HEK293 (cell line): ENCODE data around the gene H2AZ2.
A peak's percentile ranks its signal among the peaks of the same experiment; 100 is the strongest.

Experiments
- CTCF ChIA-PET: fragments of 350-600 bp; formaldehyde crosslinking; extraction: SDS; loops from one replicate; lab custom pipeline; 2021; ENCODE audit warnings: antibody characterized with exemption; lab: Yijun Ruan, JAX
- POLR2A ChIA-PET: fragments of 300-600 bp; formaldehyde crosslinking; extraction: SDS; loops from one replicate; lab custom pipeline; 2020; ENCODE audit warnings: antibody characterized with exemption, inconsistent platforms; lab: Yijun Ruan, JAX
- H3K27ac ChIP-seq: fragments of 200-500 bp; sonication (Bioruptor generic); 2 replicates; pipeline ENCODE4 v1.5.1; 2014; ENCODE audit warnings: low read depth, low read length, control low read depth, inconsistent platforms; ENCODE audit errors: extremely low read depth
- H3K36me3 ChIP-seq, 2 experiments: fragments of 200-500 bp in 1 of 2; sonication (Bioruptor generic) in 1 of 2; 1 replicate in 1 of 2; 2 replicates in 1 of 2; pipeline ENCODE4 v1.5.1; 2014 to 2017; ENCODE audit warnings: inconsistent platforms in 2 of 2, low read length in 2 of 2; ENCODE audit not compliant: control insufficient read depth in 2 of 2, insufficient read depth in 1 of 2
- H3K4me1 ChIP-seq: fragments of 200-500 bp; sonication (Bioruptor generic); 2 replicates; pipeline ENCODE4 v1.5.1; 2014; ENCODE audit warnings: mild to moderate bottlenecking, low read length, inconsistent platforms; ENCODE audit not compliant: control insufficient read depth, insufficient read depth
- H3K4me3 ChIP-seq: 2 replicates; pipeline ENCODE4 v1.5.1; 2011; ENCODE audit warnings: low read depth, mild to moderate bottlenecking, control low read depth, low read length, moderate library complexity
- H3K9me3 ChIP-seq: fragments of 200-500 bp; sonication (Bioruptor generic); 2 replicates; pipeline ENCODE4 v1.5.1; 2014; ENCODE audit warnings: low read depth, low read length, inconsistent platforms; ENCODE audit not compliant: control insufficient read depth, insufficient read depth
- BCL11B ChIP-seq: fragments of 450-650 bp; formaldehyde crosslinking; IDR thresholded peaks from 2 replicates; pipeline ENCODE4 v1.5.1; 2016; ENCODE audit warnings: low read depth, missing biosample characterization, missing genetic modification characterization
- FEZF1 ChIP-seq: fragments of 450-650 bp; formaldehyde crosslinking; IDR thresholded peaks from 2 replicates; pipeline ENCODE4 v1.5.1; 2016; ENCODE audit warnings: missing biosample characterization, missing genetic modification characterization
- PRDM1 ChIP-seq: fragments of 450-650 bp; formaldehyde crosslinking; IDR thresholded peaks from 2 replicates; pipeline ENCODE4; 2016; ENCODE audit warnings: missing biosample characterization, missing genetic modification characterization
- SCRT2 ChIP-seq: fragments of 450-650 bp; formaldehyde crosslinking; IDR thresholded peaks from 2 replicates; pipeline ENCODE4 v1.5.1; 2016; ENCODE audit warnings: missing biosample characterization, missing genetic modification characterization
- YY1 ChIP-seq: fragments of 450-650 bp; formaldehyde crosslinking; IDR thresholded peaks from 2 replicates; pipeline ENCODE4 v1.5.1; 2018; ENCODE audit warnings: missing biosample characterization, missing genetic modification characterization
- ZBTB17 ChIP-seq: fragments of 450-650 bp; formaldehyde crosslinking; IDR thresholded peaks from 2 replicates; pipeline ENCODE4 v1.5.1; 2016; ENCODE audit warnings: missing biosample characterization, missing genetic modification characterization
- ZBTB20 ChIP-seq: fragments of 450-650 bp; formaldehyde crosslinking; IDR thresholded peaks from 2 replicates; pipeline ENCODE4 v1.5.1; 2016; ENCODE audit warnings: missing biosample characterization, missing genetic modification characterization
- ZBTB21 ChIP-seq: fragments of 450-650 bp; formaldehyde crosslinking; IDR thresholded peaks from 2 replicates; pipeline ENCODE4 v1.5.1; 2017; ENCODE audit warnings: missing biosample characterization, missing genetic modification characterization
- ZBTB26 ChIP-seq: fragments of 450-650 bp; formaldehyde crosslinking; optimal IDR thresholded peaks from 2 replicates; pipeline ENCODE3; 2016; ENCODE audit warnings: missing biosample characterization, mild to moderate bottlenecking, missing genetic modification characterization
- ZBTB44 ChIP-seq: fragments of 450-650 bp; IDR thresholded peaks from 2 replicates; pipeline ENCODE4 v1.5.1; 2018; ENCODE audit warnings: missing biosample characterization, mild to moderate bottlenecking, missing genetic modification characterization
- ZBTB49 ChIP-seq: fragments of 450-650 bp; formaldehyde crosslinking; IDR thresholded peaks from 2 replicates; pipeline ENCODE4 v1.5.1; 2016; ENCODE audit warnings: missing biosample characterization, missing genetic modification characterization, low read depth
- ZEB2 ChIP-seq: fragments of 450-650 bp; formaldehyde crosslinking; IDR thresholded peaks from 2 replicates; pipeline ENCODE4 v1.5.1; 2016; ENCODE audit warnings: missing biosample characterization, missing genetic modification characterization
- ZNF132 ChIP-seq: fragments of 450-650 bp; formaldehyde crosslinking; IDR thresholded peaks from 2 replicates; pipeline ENCODE4 v1.5.1; 2017; ENCODE audit warnings: missing biosample characterization, missing genetic modification characterization, borderline replicate concordance
- ZNF366 ChIP-seq: fragments of 450-650 bp; formaldehyde crosslinking; conservative IDR thresholded peaks from 2 replicates; pipeline ENCODE4 v1.5.1; 2016; ENCODE audit warnings: missing biosample characterization, missing genetic modification characterization
- ZNF37A ChIP-seq: fragments of 450-650 bp; IDR thresholded peaks from 2 replicates; pipeline ENCODE4 v1.5.1; 2018; ENCODE audit warnings: missing biosample characterization, missing genetic modification characterization
- ZNF449 ChIP-seq: fragments of 450-650 bp; formaldehyde crosslinking; IDR thresholded peaks from 2 replicates; pipeline ENCODE4 v1.5.1; 2017; ENCODE audit warnings: missing biosample characterization, mild to moderate bottlenecking, missing genetic modification characterization, moderate library complexity
- ZNF501 ChIP-seq: fragments of 450-650 bp; formaldehyde crosslinking; IDR thresholded peaks from 2 replicates; pipeline ENCODE4 v1.5.1; 2016; ENCODE audit warnings: missing biosample characterization, missing genetic modification characterization
- ZNF596 ChIP-seq: fragments of 450-650 bp; IDR thresholded peaks from 2 replicates; pipeline ENCODE4 v1.5.0; 2018; ENCODE audit warnings: missing biosample characterization, mild to moderate bottlenecking, missing genetic modification characterization, moderate library complexity
- ZNF629 ChIP-seq: fragments of 450-650 bp; formaldehyde crosslinking; IDR thresholded peaks from 2 replicates; pipeline ENCODE4 v1.5.1; 2017; ENCODE audit warnings: missing biosample characterization, missing genetic modification characterization
- ZNF76 ChIP-seq: fragments of 450-650 bp; formaldehyde crosslinking; IDR thresholded peaks from 2 replicates; pipeline ENCODE4; 2016; ENCODE audit warnings: low read depth, missing biosample characterization, missing genetic modification characterization, borderline replicate concordance
- ZSCAN16 ChIP-seq: fragments of 450-650 bp; formaldehyde crosslinking; IDR thresholded peaks from 2 replicates; pipeline ENCODE4 v1.5.1; 2016; ENCODE audit warnings: missing biosample characterization, missing genetic modification characterization
- ZSCAN23 ChIP-seq: fragments of 450-650 bp; formaldehyde crosslinking; IDR thresholded peaks from 2 replicates; pipeline ENCODE4 v1.5.1; 2016; ENCODE audit warnings: missing biosample characterization, missing genetic modification characterization
- TF ChIP-seq, protein P1 (sequence below): fragments of 450-650 bp; formaldehyde crosslinking; IDR thresholded peaks from 2 replicates; pipeline ENCODE4 v1.5.1; 2017; ENCODE audit warnings: missing biosample characterization, missing genetic modification characterization
- TF ChIP-seq, protein P2 (sequence below): fragments of 450-650 bp; formaldehyde crosslinking; IDR thresholded peaks from 2 replicates; pipeline ENCODE4 v1.5.1; 2016; ENCODE audit warnings: missing biosample characterization, missing genetic modification characterization
- TF ChIP-seq, protein P3 (sequence below): fragments of 450-650 bp; formaldehyde crosslinking; IDR thresholded peaks from 2 replicates; pipeline ENCODE4 v1.5.1; 2016; ENCODE audit warnings: missing biosample characterization, missing genetic modification characterization

H2AZ2 gene

DNA sequence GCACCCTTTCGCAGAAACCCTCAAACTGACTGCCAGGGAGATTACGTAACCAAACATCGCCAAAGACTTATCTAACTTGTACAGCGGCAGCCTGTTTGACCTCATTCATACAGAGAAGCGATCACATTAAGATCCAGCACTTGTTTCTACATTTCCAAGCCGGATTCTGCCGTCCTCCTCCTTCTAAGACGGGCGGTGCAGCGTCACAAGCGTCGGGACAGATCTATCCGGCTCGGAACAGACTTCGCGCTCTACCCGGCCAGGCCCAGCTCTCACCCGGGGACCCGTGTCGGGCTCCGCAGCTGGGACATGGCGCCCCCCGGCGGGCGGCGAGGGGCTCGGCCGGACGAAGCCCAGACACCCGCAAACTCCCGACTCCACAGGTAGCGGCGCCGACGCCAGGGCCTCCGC lies 373 bp downstream of the H2AZ2 start:
- H3K9me3 ChIP-seq = no peaks in the 10 kb centered on the region
- peak overlapping the region; percentile 88 for H3K27ac ChIP-seq
- peaks cover 12% of the 10 kb centered on the region for H3K4me1 ChIP-seq
- H3K4me3 ChIP-seq = peak overlapping the region; percentile 77
- peaks cover 2 to 8% of the 10 kb centered on the region in 2 experiments; a peak in 2 of 3 replicates for H3K36me3 ChIP-seq
- POLR2A ChIA-PET = interaction anchor here (0.5 to 3.5 kb wide), 28 partner anchors 9 to 289 kb away, joined by 3 to 33 read pairs (median 5); partner anchors contain the start of genes DDX56, OGDH, PPIA and PURB
- CTCF ChIA-PET = interaction anchor here (0.6 to 3.1 kb wide), 9 partner anchors 29 to 282 kb away, joined by 3 to 9 read pairs (median 4); no protein-coding TSS in a partner anchor
- no peak for TF ChIP-seq ZSCAN23 (tag by site-specific recombination)
- no peak for TF ChIP-seq ZNF132
- TF ChIP-seq, protein P1, sequence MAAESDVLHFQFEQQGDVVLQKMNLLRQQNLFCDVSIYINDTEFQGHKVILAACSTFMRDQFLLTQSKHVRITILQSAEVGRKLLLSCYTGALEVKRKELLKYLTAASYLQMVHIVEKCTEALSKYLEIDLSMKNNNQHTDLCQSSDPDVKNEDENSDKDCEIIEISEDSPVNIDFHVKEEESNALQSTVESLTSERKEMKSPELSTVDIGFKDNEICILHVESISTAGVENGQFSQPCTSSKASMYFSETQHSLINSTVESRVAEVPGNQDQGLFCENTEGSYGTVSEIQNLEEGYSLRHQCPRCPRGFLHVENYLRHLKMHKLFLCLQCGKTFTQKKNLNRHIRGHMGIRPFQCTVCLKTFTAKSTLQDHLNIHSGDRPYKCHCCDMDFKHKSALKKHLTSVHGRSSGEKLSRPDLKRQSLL = peak; percentile 52; the same call in 1 of the 2 replicates
- peak; percentile 37; the same call in 1 of the 2 replicates for TF ChIP-seq ZNF76 (tag by site-specific recombination)
- TF ChIP-seq FEZF1 (tag by site-specific recombination) = no peak
- peak; percentile 57; the same call in 1 of the 2 replicates for TF ChIP-seq ZSCAN16 (tag by site-specific recombination)
- TF ChIP-seq ZNF37A (tag by site-specific recombination) = 0 out of 2 replicates have a peak, but pooled peaks have one; percentile 46
- peak; percentile 32; the same call in 1 of the 2 replicates for TF ChIP-seq ZNF596 (tag by site-specific recombination)
- TF ChIP-seq ZNF629 (tag by site-specific recombination) = peak; percentile 78
- peak; percentile 95 for TF ChIP-seq SCRT2
- TF ChIP-seq BCL11B (tag by site-specific recombination) = peak; percentile 77; the same call in 1 of the 2 replicates
- peak; percentile 58; the same call in 1 of the 2 replicates for TF ChIP-seq ZBTB21 (tag by site-specific recombination)
- TF ChIP-seq ZBTB44 (tag by site-specific recombination) = peak; percentile 45; the same call in 1 of the 2 replicates
- TF ChIP-seq ZBTB17 = peak; percentile 75
- peak; percentile 66; the same call in 1 of the 2 replicates for TF ChIP-seq YY1
- TF ChIP-seq ZEB2 (tag by site-specific recombination) = peak; percentile 91
- no peak for TF ChIP-seq ZBTB49 (tag by site-specific recombination)
- TF ChIP-seq ZBTB26 (tag by site-specific recombination) = peak; percentile 70
- peak; percentile 61; the same call in 1 of the 2 replicates for TF ChIP-seq ZBTB20
- TF ChIP-seq, protein P2, sequence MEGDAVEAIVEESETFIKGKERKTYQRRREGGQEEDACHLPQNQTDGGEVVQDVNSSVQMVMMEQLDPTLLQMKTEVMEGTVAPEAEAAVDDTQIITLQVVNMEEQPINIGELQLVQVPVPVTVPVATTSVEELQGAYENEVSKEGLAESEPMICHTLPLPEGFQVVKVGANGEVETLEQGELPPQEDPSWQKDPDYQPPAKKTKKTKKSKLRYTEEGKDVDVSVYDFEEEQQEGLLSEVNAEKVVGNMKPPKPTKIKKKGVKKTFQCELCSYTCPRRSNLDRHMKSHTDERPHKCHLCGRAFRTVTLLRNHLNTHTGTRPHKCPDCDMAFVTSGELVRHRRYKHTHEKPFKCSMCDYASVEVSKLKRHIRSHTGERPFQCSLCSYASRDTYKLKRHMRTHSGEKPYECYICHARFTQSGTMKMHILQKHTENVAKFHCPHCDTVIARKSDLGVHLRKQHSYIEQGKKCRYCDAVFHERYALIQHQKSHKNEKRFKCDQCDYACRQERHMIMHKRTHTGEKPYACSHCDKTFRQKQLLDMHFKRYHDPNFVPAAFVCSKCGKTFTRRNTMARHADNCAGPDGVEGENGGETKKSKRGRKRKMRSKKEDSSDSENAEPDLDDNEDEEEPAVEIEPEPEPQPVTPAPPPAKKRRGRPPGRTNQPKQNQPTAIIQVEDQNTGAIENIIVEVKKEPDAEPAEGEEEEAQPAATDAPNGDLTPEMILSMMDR (tag by site-specific recombination) = peak; percentile 95
- TF ChIP-seq, protein P3, sequence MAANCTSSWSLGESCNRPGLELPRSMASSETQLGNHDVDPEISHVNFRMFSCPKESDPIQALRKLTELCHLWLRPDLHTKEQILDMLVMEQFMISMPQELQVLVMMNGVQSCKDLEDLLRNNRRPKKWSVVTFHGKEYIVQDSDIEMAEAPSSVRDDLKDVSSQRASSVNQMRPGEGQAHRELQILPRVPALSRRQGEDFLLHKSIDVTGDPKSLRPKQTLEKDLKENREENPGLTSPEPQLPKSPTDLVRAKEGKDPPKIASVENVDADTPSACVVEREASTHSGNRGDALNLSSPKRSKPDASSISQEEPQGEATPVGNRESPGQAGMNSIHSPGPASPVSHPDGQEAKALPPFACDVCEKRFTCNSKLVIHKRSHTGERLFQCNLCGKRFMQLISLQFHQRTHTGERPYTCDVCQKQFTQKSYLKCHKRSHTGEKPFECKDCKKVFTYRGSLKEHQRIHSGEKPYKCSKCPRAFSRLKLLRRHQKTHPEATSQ (tag by site-specific recombination) = 0 out of 2 replicates have a peak, but pooled peaks have one; percentile 58
- TF ChIP-seq ZNF366 (tag by site-specific recombination) = peak; percentile 65
- peak; percentile 42 for TF ChIP-seq ZNF449 (tag by site-specific recombination)
- no peak for TF ChIP-seq PRDM1 (tag by site-specific recombination)
- TF ChIP-seq ZNF501 (tag by site-specific recombination) = peak; percentile 75; the same call in 1 of the 2 replicates
